ENCODE measurements around the gene CTXN3. TPM values are rescaled to one million over a fixed set of nuclear protein-coding genes. Genes with fewer than 3 reads are reported as not detected.
A peak's percentile ranks its signal among the peaks of the same experiment; 100 is the strongest.

The CTXN3 gene
- polyA plus RNA-seq: 0.10 to 0.40 TPM (median 0.22 TPM) in 3 replicates
- polyA plus RNA-seq (2011; ENCODE audit: low read depth): not detected
- 0.19 and 0.22 TPM in 2 replicates for polyA plus RNA-seq (2011; cell fraction: cytosol; rRNA removed)
- 0.28 and 0.48 TPM in 2 replicates for polyA plus RNA-seq (2011; cell fraction: nucleus; rRNA removed)
- not detected in 2 replicates for polyA plus RNA-seq (2012; ENCODE audit: low replicate concordance)
- not detected in 3 replicates for polyA minus RNA-seq
- polyA minus RNA-seq (2011; cell fraction: cytosol; rRNA and poly(A)+ RNA removed): not detected
- 0.62 TPM in 1 of 2 replicates, not detected in the other for polyA minus RNA-seq (2011; cell fraction: nucleus; rRNA and poly(A)+ RNA removed)

GRCh38 chr5:127649018-127649439 is at the start of gene CTXN3:
Gene CTXN3 (plus strand): TSS chr5:127649082. CDS start chr5:127657522, 8,440 bp downstream.
- Histone ChIP-seq H3K79me2 (ENCODE audit: control insufficient read depth, insufficient read depth, low read length) (no peaks in the 10 kb centered on the region), H3K27me3 (ENCODE audit: control insufficient read depth, extremely low read depth, insufficient read depth, low read length) (peaks cover 3% of the 10 kb centered on the region), H3K36me3 (ENCODE audit: control insufficient read depth in 2 of 2, extremely low read depth in 1 of 2, insufficient read depth in 2 of 2, low read length in 2 of 2) (no peaks in the 10 kb centered on the region), H2AFZ (ENCODE audit: control insufficient read depth, low read length) (peak within 1 kb of the TSS; percentile 74), H3K9me3 (ENCODE audit: control insufficient read depth, low read depth, low read length) (no peaks in the 10 kb centered on the region), H4K20me1 (ENCODE audit: control insufficient read depth, extremely low read depth, insufficient read depth, low read length) (no peaks in the 10 kb centered on the region), H3K4me1 (ENCODE audit: control insufficient read depth, extremely low read depth, insufficient read depth, low read length) (peaks cover 34% of the 10 kb centered on the region), H3K4me2 (ENCODE audit: control insufficient read depth, extremely low read depth, insufficient read depth, low read depth, low read length) (peak within 1 kb of the TSS; percentile 73), H3K27ac (ENCODE audit: control insufficient read depth, insufficient read depth, low read length) (no peak within 1 kb of the TSS), H3K9ac (ENCODE audit: control insufficient read depth, extremely low read depth, insufficient read depth, low read length) (no peak within 1 kb of the TSS), H3K9me1 (ENCODE audit: control insufficient read depth, extremely low read depth, insufficient read depth, low read length) (no peaks in the 10 kb centered on the region), H3K4me3 (ENCODE audit: control insufficient read depth in 2 of 3, extremely low read depth in 1 of 3, insufficient read depth in 2 of 3, low read depth in 1 of 3, low read length in 3 of 3) (peak within 1 kb of the TSS in 1 of 3 experiments; percentile 44)
- dilution Hi-C loops (cut with MboI; ENCODE audit: extremely low pct_ligation_motif_present, low sequenced_read_pairs): no loop called here
- DNase-seq (ENCODE audit: low read depth, low spot score) (no peak), FAIRE-seq (peak; percentile 90)
- TF ChIP-seq EZH2 (IDR thresholded peaks at IDR 0.05; ENCODE audit: low read length) (no peak), CTCF (optimal IDR thresholded peaks at IDR 0.05 in 1 of 3, IDR thresholded peaks at IDR 0.05 in 1 of 3, conservative IDR thresholded peaks at IDR 0.05 in 1 of 3; ENCODE audit: extremely low read depth in 1 of 3, insufficient read depth in 2 of 3, low read length in 3 of 3) (no peak)

- dilution Hi-C loops (cut with MboI; ENCODE audit: extremely low pct_ligation_motif_present, low sequenced_read_pairs): no loop called here
- Histone ChIP-seq H3K27me3 (ENCODE audit: control insufficient read depth, extremely low read depth, insufficient read depth, low read length) (no peaks in the 10 kb centered on the region), H2AFZ (ENCODE audit: control insufficient read depth, low read length) (no peak overlapping the region), H3K27ac (ENCODE audit: control insufficient read depth, insufficient read depth, low read length) (no peak overlapping the region), H3K9me3 (ENCODE audit: control insufficient read depth, low read depth, low read length) (no peaks in the 10 kb centered on the region), H4K20me1 (ENCODE audit: control insufficient read depth, extremely low read depth, insufficient read depth, low read length) (no peaks in the 10 kb centered on the region), H3K79me2 (ENCODE audit: control insufficient read depth, insufficient read depth, low read length) (no peaks in the 10 kb centered on the region), H3K4me3 (ENCODE audit: control insufficient read depth in 2 of 3, extremely low read depth in 1 of 3, insufficient read depth in 2 of 3, low read depth in 1 of 3, low read length in 3 of 3) (no peak overlapping the region), H3K4me1 (ENCODE audit: control insufficient read depth, extremely low read depth, insufficient read depth, low read length) (no peaks in the 10 kb centered on the region), H3K9ac (ENCODE audit: control insufficient read depth, extremely low read depth, insufficient read depth, low read length) (no peak overlapping the region), H3K4me2 (ENCODE audit: control insufficient read depth, extremely low read depth, insufficient read depth, low read depth, low read length) (no peak overlapping the region), H3K9me1 (ENCODE audit: control insufficient read depth, extremely low read depth, insufficient read depth, low read length) (no peaks in the 10 kb centered on the region), H3K36me3 (ENCODE audit: control insufficient read depth in 2 of 2, extremely low read depth in 1 of 2, insufficient read depth in 2 of 2, low read length in 2 of 2) (no peaks in the 10 kb centered on the region)
- no peak for FAIRE-seq
- no peak for DNase-seq (ENCODE audit: low read depth, low spot score)
- TF ChIP-seq CTCF (optimal IDR thresholded peaks at IDR 0.05 in 1 of 3, IDR thresholded peaks at IDR 0.05 in 1 of 3, conservative IDR thresholded peaks at IDR 0.05 in 1 of 3; ENCODE audit: extremely low read depth in 1 of 3, insufficient read depth in 2 of 3, low read length in 3 of 3) (no peak), EZH2 (IDR thresholded peaks at IDR 0.05; ENCODE audit: low read length) (no peak)
Measured at GRCh38 chr5:127599320-127599719, 49.6 kb upstream of the CTXN3 start.
